Muscle of arm (tissue), 12 donors: Measurements from ENCODE around the gene AURKAIP1. TPM values are rescaled to one million over a fixed set of nuclear protein-coding genes. Genes with fewer than 3 reads are reported as not detected.

Experiments used
- DNase-seq: peaks from one replicate; pipeline ENCODE4 v3.0.0-alpha.2; 2013
- polyA plus RNA-seq, 12 donors: library from polyadenylated mRNA; unstranded; fragments of 120-200 nt; gene quantifications; one replicate each; pipeline ENCODE4 v1.2.1, GENCODE V29; 2013; ENCODE audit not compliant: insufficient read length in 12 of 12

Gene AURKAIP1
- polyA plus RNA-seq, 12 donors, result 42.4 to 71.8 (median 52.7) TPM; not detected in 1

- no peak for DNase-seq
Observed at GRCh38 chr1:1336931-1337792, 37.8 kb downstream of the AURKAIP1 start.

GRCh38 chr1:1336446-1336845 lies 38.6 kb downstream of the AURKAIP1 start:
- no peak for DNase-seq

- DNase-seq, result no peak
Observed at GRCh38 chr1:1335792-1336248, 39.2 kb downstream of the AURKAIP1 start.

GRCh38 chr1:1335283-1335682 lies 39.7 kb downstream of the AURKAIP1 start:
- DNase-seq, result no peak

GRCh38 chr1:1334835-1335234 lies 40.2 kb downstream of the AURKAIP1 start:
- no peak for DNase-seq

GRCh38 chr1:1333551-1334241 lies 41.3 kb downstream of the AURKAIP1 start:
- DNase-seq, result no peak

- no peak for DNase-seq
Observed at GRCh38 chr1:1332774-1333480, 42.1 kb downstream of the AURKAIP1 start.

GRCh38 chr1:1332031-1332755 lies 42.8 kb downstream of the AURKAIP1 start:
- no peak for DNase-seq

GRCh38 chr1:1331068-1331965 lies 43.7 kb downstream of the AURKAIP1 start, which contains the start of gene TAS1R3:
TAS1R3 (plus strand) TSS chr1:1331280; CDS start chr1:1331346, 66 bp downstream.
- no peak for DNase-seq

- no peak for DNase-seq
Observed at GRCh38 chr1:1330366-1331067, 44.5 kb downstream of the AURKAIP1 start.

GRCh38 chr1:1329304-1330210 lies 45.5 kb downstream of the AURKAIP1 start:
- no peak for DNase-seq

- DNase-seq, result no peak
Observed at GRCh38 chr1:1328254-1328653, 46.8 kb downstream of the AURKAIP1 start.

GRCh38 chr1:1327291-1327690 lies 47.7 kb downstream of the AURKAIP1 start:
- DNase-seq, result no peak

- DNase-seq, result no peak
Observed at GRCh38 chr1:1326075-1326605, 48.9 kb downstream of the AURKAIP1 start.

- DNase-seq, result no peak
Observed at GRCh38 chr1:1325288-1326074, 49.5 kb downstream of the AURKAIP1 start.

GRCh38 chr1:1324524-1325287 lies 50.3 kb downstream of the AURKAIP1 start, which contains the start of the genes CPTP and INTS11:
CPTP (plus strand) TSS chr1:1324802; CDS start chr1:1326911, 2,109 bp downstream.
INTS11 (minus strand) TSS chr1:1324660; CDS start chr1:1324608, 52 bp downstream.
- DNase-seq, result peak; percentile 93
